ENCODE results near the gene PPM1M. TPM values are rescaled to one million over a fixed set of nuclear protein-coding genes. Genes with fewer than 3 reads are reported as not detected.
A peak's percentile ranks its signal among the peaks of the same experiment; 100 is the strongest.

The PPM1M gene
- total RNA-seq, 1 donor from 2014 or later, result 44.6 TPM

DNA sequence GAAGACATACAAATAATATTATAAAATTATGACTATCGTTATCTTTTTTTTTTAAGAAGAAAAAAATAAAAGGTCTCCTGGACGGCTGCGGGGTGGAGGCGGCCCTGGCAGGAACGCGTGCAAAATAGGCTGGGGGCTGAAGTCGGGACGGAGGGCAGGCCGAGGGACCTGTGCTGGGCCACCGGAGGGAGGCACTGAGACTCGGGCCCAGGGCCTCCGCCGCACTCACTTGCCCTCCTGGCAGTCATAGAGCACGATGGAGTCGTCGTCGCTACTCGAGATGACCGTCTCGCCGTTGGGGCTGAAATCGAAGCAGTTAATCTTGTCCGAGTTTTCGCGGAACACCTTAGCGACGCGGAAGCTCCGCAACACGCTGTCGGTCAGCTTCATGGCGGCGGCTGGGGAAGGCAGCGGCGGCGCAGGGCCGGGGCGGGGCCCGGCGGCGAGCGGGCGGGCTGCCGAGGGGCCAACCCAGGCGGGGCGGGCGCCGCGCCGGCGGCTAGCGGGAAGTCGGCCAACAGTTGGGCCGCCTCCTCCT lies 32.5 kb downstream of the PPM1M start:
- TF ChIP-seq, protein P1, sequence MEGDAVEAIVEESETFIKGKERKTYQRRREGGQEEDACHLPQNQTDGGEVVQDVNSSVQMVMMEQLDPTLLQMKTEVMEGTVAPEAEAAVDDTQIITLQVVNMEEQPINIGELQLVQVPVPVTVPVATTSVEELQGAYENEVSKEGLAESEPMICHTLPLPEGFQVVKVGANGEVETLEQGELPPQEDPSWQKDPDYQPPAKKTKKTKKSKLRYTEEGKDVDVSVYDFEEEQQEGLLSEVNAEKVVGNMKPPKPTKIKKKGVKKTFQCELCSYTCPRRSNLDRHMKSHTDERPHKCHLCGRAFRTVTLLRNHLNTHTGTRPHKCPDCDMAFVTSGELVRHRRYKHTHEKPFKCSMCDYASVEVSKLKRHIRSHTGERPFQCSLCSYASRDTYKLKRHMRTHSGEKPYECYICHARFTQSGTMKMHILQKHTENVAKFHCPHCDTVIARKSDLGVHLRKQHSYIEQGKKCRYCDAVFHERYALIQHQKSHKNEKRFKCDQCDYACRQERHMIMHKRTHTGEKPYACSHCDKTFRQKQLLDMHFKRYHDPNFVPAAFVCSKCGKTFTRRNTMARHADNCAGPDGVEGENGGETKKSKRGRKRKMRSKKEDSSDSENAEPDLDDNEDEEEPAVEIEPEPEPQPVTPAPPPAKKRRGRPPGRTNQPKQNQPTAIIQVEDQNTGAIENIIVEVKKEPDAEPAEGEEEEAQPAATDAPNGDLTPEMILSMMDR (IDR thresholded peaks at IDR 0.05), result no peak
- Mint-ChIP-seq H3K9me3 (no peaks in the 10 kb centered on the region), H3K27me3 (no peaks in the 10 kb centered on the region), H3K27ac (peak overlapping the region; percentile 98), H3K4me3 (peak overlapping the region; percentile 99), H3K36me3 (ENCODE audit: low read depth) (peaks cover 44% of the 10 kb centered on the region), H3K4me1 (peaks cover 60% of the 10 kb centered on the region)
- ATAC-seq (ENCODE audit: low read depth) (peak; percentile 72), DNase-seq (no peak)
- POLR2A ChIA-PET, result interaction anchor here (0.6 to 6.1 kb wide), 22 partner anchors 10 to 1711 kb away, joined by 3 to 111 read pairs (median 7); partner anchors contain the start of genes C3orf18, DNAH1, GLYCTK and POC1A
- CTCF ChIA-PET, result interaction anchor here (0.9 to 6.0 kb wide), 14 partner anchors 11 to 222 kb away, joined by 3 to 48 read pairs (median 4); partner anchors contain the start of genes TLR9 and TWF2
- intact Hi-C loops (cut with micrococcal nuclease), result loop anchor here (1.0 to 5.0 kb wide), 10 partner anchors 9 to 276 kb away; partner anchors contain the start of genes GLYCTK, TLR9 and TWF2

DNA sequence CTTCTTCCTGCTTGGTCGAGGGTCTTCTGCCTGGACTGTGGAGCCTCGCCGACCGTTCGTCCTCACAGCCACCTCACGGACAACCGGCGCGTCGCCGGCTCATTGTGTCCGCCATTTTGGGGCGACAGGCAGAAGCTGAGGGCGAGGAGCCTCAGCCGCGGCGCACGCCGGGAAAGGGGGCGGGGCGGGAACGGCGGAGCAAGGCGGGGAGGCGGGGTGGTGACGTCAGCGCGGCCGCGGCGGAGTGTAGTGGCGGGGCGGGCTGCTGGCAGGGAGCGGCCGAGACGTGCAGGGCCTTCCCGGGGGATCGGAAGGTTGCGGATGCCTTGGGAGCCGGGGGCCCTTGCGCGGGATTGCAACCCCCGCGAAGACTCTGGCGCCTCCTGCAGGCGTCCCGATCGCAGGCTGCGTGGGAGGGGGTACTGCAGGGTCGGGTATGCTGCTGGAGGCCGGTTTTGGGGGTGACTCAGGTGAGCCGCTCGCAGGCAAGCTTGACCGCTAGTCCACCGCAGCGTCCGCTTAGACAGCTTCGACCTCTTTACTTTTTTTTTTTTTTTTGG lies 33.0 kb downstream of the PPM1M start, which contains the start of gene WDR82:
Gene WDR82, minus strand, starts transcription at position 140 of the 560 bp plus-strand sequence. CDS start 288 bp downstream, outside the sequence.
- no peaks in the 10 kb centered on the region for H3K9me3 Mint-ChIP-seq
- H3K4me3 Mint-ChIP-seq, result peak within 1 kb of the TSS; percentile 99
- TF ChIP-seq, protein P1 (IDR thresholded peaks at IDR 0.05), result no peak
- H3K4me1 Mint-ChIP-seq, result peaks cover 55% of the 10 kb centered on the region
- peak; percentile 100 for DNase-seq
- H3K36me3 Mint-ChIP-seq (ENCODE audit: low read depth), result peaks cover 41% of the 10 kb centered on the region
- POLR2A ChIA-PET, result interaction anchor here (0.6 to 6.1 kb wide), 22 partner anchors 10 to 1711 kb away, joined by 3 to 111 read pairs (median 7); partner anchors contain the start of genes C3orf18, DNAH1, GLYCTK and PPM1M
- H3K27ac Mint-ChIP-seq, result peak within 1 kb of the TSS; percentile 98
- H3K27me3 Mint-ChIP-seq, result no peaks in the 10 kb centered on the region
- CTCF ChIA-PET, result interaction anchor here (0.9 to 6.0 kb wide), 14 partner anchors 9 to 223 kb away, joined by 3 to 48 read pairs (median 4); partner anchors contain the start of genes GLYCTK and TLR9
- ATAC-seq (ENCODE audit: low read depth), result peak; percentile 85
- intact Hi-C loops (cut with micrococcal nuclease), result loop anchor here (1.0 to 5.0 kb wide), 9 partner anchors 9 to 276 kb away; partner anchors contain the start of genes GLYCTK, TLR9 and TWF2

DNA sequence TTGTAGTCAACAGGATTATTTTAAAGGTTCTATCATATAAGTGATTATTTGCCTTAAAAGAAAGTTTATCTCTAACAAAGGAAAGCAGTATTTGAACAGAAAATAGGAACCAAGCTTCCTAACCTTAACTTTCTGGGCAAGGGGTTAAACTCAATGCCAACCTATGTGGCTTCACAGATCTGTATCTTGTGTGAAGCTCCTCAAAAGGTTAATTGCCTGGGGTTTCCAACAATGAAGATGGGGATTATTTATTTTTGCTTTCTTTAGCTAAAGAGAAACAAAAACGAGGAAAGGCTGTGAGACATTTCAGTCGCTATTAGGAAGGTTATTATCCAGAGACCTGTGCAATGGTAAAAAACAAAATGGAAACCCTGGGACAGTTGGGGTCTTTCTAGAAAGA lies 34.0 kb downstream of the PPM1M start:
- ChIA-PET POLR2A (interaction anchor here (1.1 to 6.1 kb wide), 8 partner anchors 9 to 284 kb away, joined by 4 to 111 read pairs (median 81); partner anchors contain the start of genes GLYCTK, PPM1M, TLR9 and TWF2), CTCF (interaction anchor here (1.1 to 6.0 kb wide), 8 partner anchors 8 to 59 kb away, joined by 3 to 48 read pairs (median 8); partner anchors contain the start of genes GLYCTK and TLR9)
- ATAC-seq (ENCODE audit: low read depth) (no peak), DNase-seq (no peak)
- no peak overlapping the region for H3K27ac Mint-ChIP-seq
- intact Hi-C loops (cut with micrococcal nuclease), result loop anchor here (5.0 kb wide), 1 partner anchor 277 kb away; no protein-coding TSS in a partner anchor
- no peaks in the 10 kb centered on the region for H3K9me3 Mint-ChIP-seq
- peaks cover 44% of the 10 kb centered on the region for H3K4me1 Mint-ChIP-seq
- H3K36me3 Mint-ChIP-seq (ENCODE audit: low read depth), result peaks cover 32% of the 10 kb centered on the region
- H3K27me3 Mint-ChIP-seq, result no peaks in the 10 kb centered on the region
- TF ChIP-seq, protein P1 (IDR thresholded peaks at IDR 0.05), result no peak
- peak overlapping the region; percentile 99 for H3K4me3 Mint-ChIP-seq

DNA sequence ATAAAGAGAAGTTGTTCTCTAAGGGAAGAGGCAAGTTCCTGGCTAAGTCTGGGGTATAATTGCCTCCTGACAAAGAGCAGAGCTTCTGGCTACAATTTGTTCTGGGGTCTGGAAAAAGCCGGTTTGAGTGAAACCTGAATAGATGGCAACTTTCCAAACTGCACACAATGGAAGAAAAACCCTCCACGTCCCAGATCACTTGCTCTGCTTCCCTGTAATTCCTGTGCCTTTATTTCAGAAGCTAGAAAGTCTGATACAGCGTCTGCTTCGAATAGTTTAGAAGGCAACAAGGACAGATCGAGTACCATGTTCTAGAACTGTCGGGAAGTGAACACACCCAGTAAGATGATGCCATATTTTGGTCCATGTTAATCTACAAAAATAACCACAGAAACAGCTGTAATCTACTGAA lies 34.5 kb downstream of the PPM1M start:
- CTCF ChIA-PET, result interaction anchor here (1.1 to 6.0 kb wide), 7 partner anchors 8 to 59 kb away, joined by 3 to 48 read pairs (median 12); partner anchors contain the start of genes GLYCTK and TLR9
- intact Hi-C loops (cut with micrococcal nuclease), result no loop called here
- H3K4me1 Mint-ChIP-seq, result peaks cover 40% of the 10 kb centered on the region
- DNase-seq, result no peak
- ATAC-seq (ENCODE audit: low read depth), result no peak
- H3K4me3 Mint-ChIP-seq, result peak overlapping the region; percentile 41
- no peaks in the 10 kb centered on the region for H3K9me3 Mint-ChIP-seq
- H3K27me3 Mint-ChIP-seq, result no peaks in the 10 kb centered on the region
- H3K27ac Mint-ChIP-seq, result no peak overlapping the region
- H3K36me3 Mint-ChIP-seq (ENCODE audit: low read depth), result peaks cover 30% of the 10 kb centered on the region
- TF ChIP-seq, protein P1 (IDR thresholded peaks at IDR 0.05), result no peak
- POLR2A ChIA-PET, result interaction anchor here (3.1 to 6.1 kb wide), 6 partner anchors 8 to 59 kb away, joined by 51 to 111 read pairs (median 84); partner anchors contain the start of genes GLYCTK, PPM1M, TLR9 and TWF2

All from activated B cell treated with CpG ODN at 0.5 μM for 24 hours (primary cell).